ENCODE measurements around the gene CDC6. TPM values are rescaled to one million over a fixed set of nuclear protein-coding genes. Genes with fewer than 3 reads are reported as not detected.

CDC6 gene
- total RNA-seq, 6 donors from 2014 or later: 1.1 to 5.1 (median 2.3) TPM

GRCh38 chr17:40321961-40322357 is 34.3 kb downstream of the CDC6 start:
- WGBS, 2 donors: 0 to 6% methylated on average over 2 to 4 of the region's 4 CpGs
- Histone ChIP-seq H3K27me3 (no peaks in the 10 kb centered on the region), H3K36me3 (no peaks in the 10 kb centered on the region), H3K4me1 (peaks cover 91 to 96% (median 92%) of the 10 kb centered on the region in 4 donors), H3K27ac (peak overlapping the region; percentile 93 to 96 (median 96)), H3K9me3 (no peaks in the 10 kb centered on the region), H3K4me3 (peak overlapping the region; percentile 29 to 92 (median 82))
- ATAC-seq (ENCODE audit: low FRiP score in 2 of 2) (no peak), DNase-seq (peak in 1 of 2 donors; percentile 57)
- no peak for TF ChIP-seq CTCF (IDR thresholded peaks at IDR 0.05)
- no peak for TF ChIP-seq EP300 (IDR thresholded peaks at IDR 0.05)
- no peak for TF ChIP-seq POLR2AphosphoS5 (IDR thresholded peaks at IDR 0.05)

DNA sequence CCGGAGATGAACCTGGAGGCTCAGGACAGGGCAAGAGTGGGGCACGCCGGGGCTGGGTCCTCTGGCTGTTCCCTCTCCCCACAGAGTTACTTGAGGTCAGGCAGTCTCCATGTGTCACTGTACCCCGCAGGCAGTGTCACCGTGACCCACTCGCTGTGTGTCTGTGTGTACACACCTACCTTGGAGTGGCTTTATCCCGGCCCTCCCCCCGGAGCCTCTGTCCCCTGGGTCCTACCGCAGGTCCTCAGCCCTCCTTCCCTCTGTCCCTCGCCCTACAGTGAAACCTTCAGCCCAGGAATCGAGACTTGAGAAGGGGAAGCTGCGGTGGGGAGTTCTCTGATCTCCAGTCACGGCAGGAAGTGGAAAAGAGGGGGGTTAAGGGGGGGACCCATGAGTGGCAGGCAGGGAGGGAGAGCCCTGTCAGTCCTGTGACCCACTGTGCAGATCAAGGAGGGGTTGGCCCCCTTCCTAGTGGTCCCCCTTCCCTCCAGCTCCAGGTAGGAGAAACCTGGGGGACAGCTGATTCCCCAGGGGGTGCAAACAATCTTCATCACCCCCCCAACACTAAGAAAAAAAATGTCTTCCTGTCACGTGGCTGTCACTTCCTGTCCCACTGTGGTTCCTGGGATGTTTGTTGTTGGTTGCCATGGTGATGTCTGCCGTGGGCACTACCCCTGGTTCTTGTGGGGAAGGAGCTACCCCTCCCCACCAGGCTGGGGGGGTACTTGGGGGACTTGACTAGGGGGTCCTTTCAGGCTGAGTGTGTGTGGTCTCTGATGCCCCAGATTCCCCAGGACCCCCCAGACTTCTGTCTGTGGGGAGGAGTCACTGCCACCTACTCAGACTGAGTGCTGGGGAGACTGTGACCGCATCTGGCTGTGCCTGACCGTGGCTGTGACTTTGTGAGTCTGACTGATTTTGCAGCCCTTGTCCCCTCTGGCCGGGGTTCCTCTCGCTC is 35.0 kb downstream of the CDC6 start:
- ATAC-seq (ENCODE audit: low FRiP score in 2 of 2): peak; percentile 46 to 74
- H3K4me1 ChIP-seq: peaks cover 91 to 96% (median 92%) of the 10 kb centered on the region in 4 donors
- TF ChIP-seq EP300 (IDR thresholded peaks at IDR 0.05): peak; percentile 51 to 96 (median 67)
- TF ChIP-seq CTCF (IDR thresholded peaks at IDR 0.05): peak in 1 of 6 experiments; percentile 7
- peak; percentile 48 to 86 for TF ChIP-seq POLR2AphosphoS5 (IDR thresholded peaks at IDR 0.05)
- peak in 2 of 4 donors; percentile 74 for TF ChIP-seq POLR2A (IDR thresholded peaks at IDR 0.05)
- no peaks in the 10 kb centered on the region for H3K9me3 ChIP-seq
- H3K36me3 ChIP-seq: no peaks in the 10 kb centered on the region
- WGBS, 2 donors: 5 to 6% methylated on average over 13 to 19 of the region's 19 CpGs
- H3K27ac ChIP-seq: peak overlapping the region; percentile 93 to 96 (median 96)
- H3K4me3 ChIP-seq: peak overlapping the region; percentile 29 to 92 (median 82)
- H3K27me3 ChIP-seq: no peaks in the 10 kb centered on the region
- peak; percentile 73 to 89 for DNase-seq

GRCh38 chr17:40323391-40324381 is 36.0 kb downstream of the CDC6 start:
- Histone ChIP-seq H3K27ac (peak overlapping the region; percentile 93 to 96 (median 96)), H3K36me3 (no peaks in the 10 kb centered on the region), H3K9me3 (no peaks in the 10 kb centered on the region), H3K4me3 (peak overlapping the region in 3 of 4 donors; percentile 82 to 92 (median 83)), H3K27me3 (no peaks in the 10 kb centered on the region), H3K4me1 (peaks cover 99 to 100% (median 100%) of the 10 kb centered on the region in 4 donors)
- peak; percentile 16 to 22 for ATAC-seq (ENCODE audit: low FRiP score in 2 of 2)
- TF ChIP-seq EP300 (IDR thresholded peaks at IDR 0.05) (peak in 2 of 4 donors; percentile 31 to 56), POLR2AphosphoS5 (IDR thresholded peaks at IDR 0.05) (peak; percentile 69 to 79), CTCF (IDR thresholded peaks at IDR 0.05) (no peak), POLR2A (IDR thresholded peaks at IDR 0.05) (peak in 1 of 4 donors; percentile 15)
- WGBS, 2 donors: 24 to 30% methylated on average over 9 of the region's 10 CpGs
- DNase-seq: peak in 1 of 2 donors; percentile 76

GRCh38 chr17:40325156-40326013 is 37.7 kb downstream of the CDC6 start:
- Histone ChIP-seq H3K4me3 (no peak overlapping the region), H3K9me3 (no peaks in the 10 kb centered on the region), H3K27ac (peak overlapping the region; percentile 93 to 96 (median 96)), H3K27me3 (no peaks in the 10 kb centered on the region), H3K36me3 (no peaks in the 10 kb centered on the region), H3K4me1 (peaks cover 100% of the 10 kb centered on the region in 4 donors)
- TF ChIP-seq CTCF (IDR thresholded peaks at IDR 0.05): no peak
- no peak for TF ChIP-seq EP300 (IDR thresholded peaks at IDR 0.05)
- no peak for TF ChIP-seq POLR2A (IDR thresholded peaks at IDR 0.05)
- no peak for TF ChIP-seq POLR2AphosphoS5 (IDR thresholded peaks at IDR 0.05)
- ATAC-seq (ENCODE audit: low FRiP score in 2 of 2) (no peak), DNase-seq (peak in 1 of 2 donors; percentile 20)
- 67 to 71% methylated on average over 13 of the region's 13 CpGs for WGBS, 2 donors
